Keratinocyte (primary cell): ENCODE data around the gene USP10. TPM values are rescaled to one million over a fixed set of nuclear protein-coding genes. Genes with fewer than 3 reads are reported as not detected.

ENCODE experiments used
- DNase-seq: peaks from one replicate; pipeline ENCODE4 v3.0.0-alpha.2; 2011; ENCODE audit warnings: low read depth, missing footprints, low spot score
- FAIRE-seq: peaks from 2 replicates; lab custom pipeline; 2011; peaks lifted over from hg19 to GRCh38; lab: Jason Lieb, UNC
- H2AFZ ChIP-seq: 2 replicates; pipeline ENCODE4 v1.6.0; 2012; ENCODE audit warnings: low read length, control low read depth, inconsistent platforms; ENCODE audit not compliant: control insufficient read depth
- H3K27ac ChIP-seq: 2 replicates; pipeline ENCODE4 v1.5.1; 2011; ENCODE audit warnings: low read length; ENCODE audit not compliant: control insufficient read depth, insufficient read depth
- H3K27me3 ChIP-seq: 3 replicates; pipeline ENCODE4 v1.6.0; 2011; ENCODE audit warnings: low read length; ENCODE audit not compliant: control insufficient read depth, insufficient read depth; ENCODE audit errors: extremely low read depth
- H3K36me3 ChIP-seq, 2 experiments: 2 replicates in 1 of 2; 3 replicates in 1 of 2; pipeline ENCODE4 v1.5.1; 2011; ENCODE audit warnings: low read length in 2 of 2, mild to moderate bottlenecking in 1 of 2; ENCODE audit not compliant: control insufficient read depth in 2 of 2, insufficient read depth in 2 of 2; ENCODE audit errors: extremely low read depth in 1 of 2
- H3K4me1 ChIP-seq: 3 replicates; pipeline ENCODE4 v1.5.1; 2011; ENCODE audit warnings: low read length; ENCODE audit not compliant: control insufficient read depth, insufficient read depth; ENCODE audit errors: extremely low read depth
- H3K4me2 ChIP-seq: 3 replicates; pipeline ENCODE4 v1.6.0; 2011; ENCODE audit warnings: low read depth, low read length; ENCODE audit not compliant: control insufficient read depth, insufficient read depth; ENCODE audit errors: extremely low read depth
- H3K4me3 ChIP-seq, 3 experiments: fragments of 200-600 bp in 1 of 3; sonication (generic) in 1 of 3; 2 replicates in 2 of 3; 3 replicates in 1 of 3; pipeline ENCODE4 v1.5.1; 2011 to 2016; ENCODE audit warnings: low read length in 3 of 3, mild to moderate bottlenecking in 3 of 3, control low read depth in 2 of 3, inconsistent platforms in 1 of 3, low read depth in 1 of 3, mixed read lengths in 1 of 3, mixed run types in 1 of 3, moderate library complexity in 1 of 3; ENCODE audit not compliant: control insufficient read depth in 2 of 3, insufficient read depth in 2 of 3; ENCODE audit errors: extremely low read depth in 1 of 3
- H3K79me2 ChIP-seq: 2 replicates; pipeline ENCODE4 v1.6.0; 2012; ENCODE audit warnings: low read length; ENCODE audit not compliant: control insufficient read depth, insufficient read depth
- H3K9ac ChIP-seq: 3 replicates; pipeline ENCODE4 v1.6.0; 2011; ENCODE audit warnings: low read length; ENCODE audit not compliant: control insufficient read depth, insufficient read depth; ENCODE audit errors: extremely low read depth
- H3K9me1 ChIP-seq: 3 replicates; pipeline ENCODE4 v1.6.0; 2011; ENCODE audit warnings: low read length; ENCODE audit not compliant: control insufficient read depth, insufficient read depth; ENCODE audit errors: extremely low read depth
- H3K9me3 ChIP-seq: 2 replicates; pipeline ENCODE4 v1.5.1; 2012; ENCODE audit warnings: low read depth, low read length; ENCODE audit not compliant: control insufficient read depth
- H4K20me1 ChIP-seq: 3 replicates; pipeline ENCODE4 v1.6.0; 2011; ENCODE audit warnings: low read length; ENCODE audit not compliant: control insufficient read depth, insufficient read depth; ENCODE audit errors: extremely low read depth
- CTCF ChIP-seq, 3 experiments: IDR thresholded peaks in 1 of 3; conservative IDR thresholded peaks in 1 of 3; optimal IDR thresholded peaks in 1 of 3; 2 replicates in 2 of 3; 3 replicates in 1 of 3; pipeline versions ENCODE3 to v1.5.1; 2011; ENCODE audit warnings: low read length in 3 of 3, mild to moderate bottlenecking in 3 of 3, moderate library complexity in 2 of 3, control low read depth in 1 of 3, inconsistent platforms in 1 of 3; ENCODE audit not compliant: insufficient read depth in 2 of 3; ENCODE audit errors: extremely low read depth in 1 of 3
- EZH2 ChIP-seq: IDR thresholded peaks from one replicate; pipeline ENCODE4 v1.6.1; 2012; ENCODE audit warnings: inconsistent platforms, mild to moderate bottlenecking, low read length, moderate library complexity
- dilution Hi-C: fragments of 300-500 bp; cut with MboI; formaldehyde crosslinking; loops from one replicate; pipeline ENCODE4 v1.7.0; 2020; ENCODE audit warnings: low sequenced_read_pairs; ENCODE audit not compliant: extremely low pct_ligation_motif_present
- polyA plus RNA-seq, 5 experiments: library from polyadenylated mRNA; depleted of rRNA in 3 of 5; stranded (reverse) in 3 of 5; stranded (forward) in 1 of 5; unstranded in 1 of 5; fragments of >200 nt; gene quantifications; 1 replicate in 1 of 5; 2 replicates in 3 of 5; 3 replicates in 1 of 5; pipeline versions ENCODE4 v1.2.1 to v1.2.3, GENCODE V29; 2011 to 2012; ENCODE audit warnings: missing spikeins in 2 of 5, low read depth in 1 of 5, low replicate concordance in 1 of 5

The USP10 gene
- polyA plus RNA-seq, 1 donor (not counting 4 experiments of a cell fraction or from before 2014, with no cell fraction given) = 92.0 TPM

- Histone ChIP-seq H4K20me1 (peaks cover under 1% of the 10 kb centered on the region), H3K4me2 (no peak overlapping the region), H3K4me3 (no peak overlapping the region), H3K9ac (no peak overlapping the region), H3K27me3 (peaks cover 48% of the 10 kb centered on the region), H3K9me3 (no peaks in the 10 kb centered on the region), H2AFZ (no peak overlapping the region), H3K4me1 (peaks cover 14% of the 10 kb centered on the region), H3K9me1 (no peaks in the 10 kb centered on the region), H3K79me2 (no peaks in the 10 kb centered on the region), H3K27ac (no peak overlapping the region), H3K36me3 (no peaks in the 10 kb centered on the region)
- DNase-seq (no peak), FAIRE-seq (no peak)
- no peak for TF ChIP-seq CTCF (optimal IDR thresholded peaks at IDR 0.05 in 1 of 3, IDR thresholded peaks at IDR 0.05 in 1 of 3, conservative IDR thresholded peaks at IDR 0.05 in 1 of 3; ENCODE audit: extremely low read depth in 1 of 3, insufficient read depth in 2 of 3, low read length in 3 of 3)
- no peak for TF ChIP-seq EZH2
- dilution Hi-C loops = no loop called here
Observed at GRCh38 chr16:84815462-84815861, 115.7 kb downstream of the USP10 start.

- DNase-seq (no peak), FAIRE-seq (no peak)
- Histone ChIP-seq H3K27me3 (peaks cover 49% of the 10 kb centered on the region), H3K36me3 (no peaks in the 10 kb centered on the region), H3K4me1 (peaks cover 15% of the 10 kb centered on the region), H3K9me3 (no peaks in the 10 kb centered on the region), H3K9me1 (no peaks in the 10 kb centered on the region), H3K4me2 (no peak overlapping the region), H2AFZ (no peak overlapping the region), H4K20me1 (peaks cover 6% of the 10 kb centered on the region), H3K9ac (no peak overlapping the region), H3K27ac (no peak overlapping the region), H3K4me3 (no peak overlapping the region), H3K79me2 (no peaks in the 10 kb centered on the region)
- dilution Hi-C loops = no loop called here
- no peak for TF ChIP-seq CTCF (optimal IDR thresholded peaks at IDR 0.05 in 1 of 3, IDR thresholded peaks at IDR 0.05 in 1 of 3, conservative IDR thresholded peaks at IDR 0.05 in 1 of 3; ENCODE audit: extremely low read depth in 1 of 3, insufficient read depth in 2 of 3, low read length in 3 of 3)
- TF ChIP-seq EZH2 = no peak
Observed at GRCh38 chr16:84816023-84816422, 116.2 kb downstream of the USP10 start.
